GM19025 (cell line): ENCODE results near the gene PLOD3.

Experiments
- ATAC-seq: cut with Tn5 transposase; IDR thresholded peaks from one replicate; pipeline ENCODE4 v1.9.1; 2021; ENCODE audit warnings: mild to moderate bottlenecking, low read depth, moderate library complexity; ENCODE audit not compliant: unreplicated experiment

The PLOD3 gene

GRCh38 chr7:101186194-101186593, 31.2 kb downstream of the PLOD3 start:
- ATAC-seq: no peak

GRCh38 chr7:101185258-101185839, 32.0 kb downstream of the PLOD3 start:
- ATAC-seq: no peak

GRCh38 chr7:101180130-101180755, 37.1 kb downstream of the PLOD3 start, which contains the start of gene NAT16:
NAT16 (minus strand) TSS chr7:101180293; CDS start chr7:101174807, 5,486 bp downstream.
- no peak for ATAC-seq

- no peak for ATAC-seq
Observed at GRCh38 chr7:101179713-101180112, 37.7 kb downstream of the PLOD3 start.

GRCh38 chr7:101179117-101179516, 38.3 kb downstream of the PLOD3 start:
- ATAC-seq: no peak

GRCh38 chr7:101177644-101178043, 39.7 kb downstream of the PLOD3 start:
- no peak for ATAC-seq

- no peak for ATAC-seq
Observed at GRCh38 chr7:101175664-101176063, 41.7 kb downstream of the PLOD3 start.

- no peak for ATAC-seq
Observed at GRCh38 chr7:101174322-101174854, 43.0 kb downstream of the PLOD3 start.

GRCh38 chr7:101173752-101174244, 43.6 kb downstream of the PLOD3 start:
- no peak for ATAC-seq

- no peak for ATAC-seq
Observed at GRCh38 chr7:101172854-101173751, 44.3 kb downstream of the PLOD3 start.

GRCh38 chr7:101172005-101172853, 45.2 kb downstream of the PLOD3 start:
- ATAC-seq: no peak

- no peak for ATAC-seq
Observed at GRCh38 chr7:101171442-101171837, 45.9 kb downstream of the PLOD3 start.

- no peak for ATAC-seq
Observed at GRCh38 chr7:101170617-101171441, 46.6 kb downstream of the PLOD3 start.

- ATAC-seq: no peak
Observed at GRCh38 chr7:101169838-101170551, 47.4 kb downstream of the PLOD3 start.

GRCh38 chr7:101169110-101169837, 48.1 kb downstream of the PLOD3 start:
- ATAC-seq: no peak

GRCh38 chr7:101168412-101169049, 48.9 kb downstream of the PLOD3 start:
- no peak for ATAC-seq

GRCh38 chr7:101167645-101168411, 49.6 kb downstream of the PLOD3 start:
- no peak for ATAC-seq
